Activated T-cell treated with anti-CD3 and anti-CD28 coated beads for 48 hours (primary cell): ENCODE results near the gene PRSS56.

Source experiments
- DNase-seq: peaks from one replicate; pipeline ENCODE4 v3.0.0-alpha.2; 2020; ENCODE audit warnings: low read depth

PRSS56 gene

DNA sequence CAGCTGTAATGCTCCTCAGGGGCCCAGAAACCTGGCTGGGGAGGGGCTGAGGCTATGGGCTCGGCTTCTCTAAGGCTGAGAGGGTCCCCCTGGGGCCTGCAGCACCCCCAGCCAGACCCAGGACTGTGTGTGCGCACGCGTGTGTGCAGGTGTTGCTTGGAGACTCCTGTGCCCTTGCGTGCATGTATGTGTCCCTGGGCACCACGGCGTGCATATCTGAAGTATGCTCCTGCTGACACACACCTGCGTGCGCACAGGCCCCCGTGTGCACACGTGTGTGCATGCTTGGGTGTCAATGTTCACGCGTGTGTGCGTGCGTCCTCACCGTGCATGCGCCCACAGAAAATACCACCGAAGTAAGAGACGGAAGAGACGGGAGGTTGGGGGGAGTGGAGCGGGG lies 17.7 kb upstream of the PRSS56 start:
- DNase-seq, result no peak

DNA sequence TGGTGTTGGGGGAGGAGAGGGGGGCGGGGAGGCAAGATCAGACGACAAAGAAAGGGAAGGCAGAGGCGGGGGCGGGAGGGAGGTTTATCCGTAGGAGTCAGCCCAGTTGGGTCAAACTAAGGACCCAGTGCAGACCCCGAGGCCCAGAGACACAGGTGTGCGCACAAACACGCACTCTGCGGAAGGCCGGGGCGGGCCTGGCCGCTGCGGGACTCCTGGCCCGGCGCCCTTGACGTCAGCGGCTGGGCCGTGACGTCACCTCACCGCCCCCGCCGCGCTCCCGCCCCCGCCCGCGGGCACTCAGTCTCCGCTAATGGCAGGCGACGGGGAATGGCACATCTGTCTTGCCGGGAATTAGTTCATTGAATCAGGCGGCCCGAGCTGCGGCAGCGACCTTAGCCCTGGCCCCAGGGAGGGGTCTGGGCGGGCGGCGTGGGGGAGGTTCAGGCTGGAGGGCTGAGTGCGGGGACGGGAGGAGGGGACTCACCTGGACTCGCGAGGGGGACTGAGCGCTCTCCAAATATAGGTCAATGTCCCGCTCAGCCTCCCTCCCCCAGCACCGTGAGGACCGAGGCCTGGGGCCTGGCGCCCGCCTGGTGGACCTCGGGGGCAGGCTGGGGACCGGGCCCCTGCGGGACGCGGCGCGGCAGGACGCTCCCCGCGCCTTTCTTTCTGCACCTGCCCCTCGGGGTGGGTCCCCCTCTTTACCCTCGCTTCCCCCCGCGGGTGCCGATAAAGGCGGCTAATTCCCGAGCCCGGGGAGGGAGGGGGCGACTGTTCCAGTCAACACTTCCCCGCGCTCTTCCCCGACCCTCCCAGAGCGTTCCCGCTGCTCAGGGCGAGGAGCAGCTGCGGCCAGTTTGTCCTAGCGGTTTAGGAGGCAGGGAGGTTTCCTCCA lies 17.0 kb upstream of the PRSS56 start:
- peak; percentile 42 for DNase-seq

DNA sequence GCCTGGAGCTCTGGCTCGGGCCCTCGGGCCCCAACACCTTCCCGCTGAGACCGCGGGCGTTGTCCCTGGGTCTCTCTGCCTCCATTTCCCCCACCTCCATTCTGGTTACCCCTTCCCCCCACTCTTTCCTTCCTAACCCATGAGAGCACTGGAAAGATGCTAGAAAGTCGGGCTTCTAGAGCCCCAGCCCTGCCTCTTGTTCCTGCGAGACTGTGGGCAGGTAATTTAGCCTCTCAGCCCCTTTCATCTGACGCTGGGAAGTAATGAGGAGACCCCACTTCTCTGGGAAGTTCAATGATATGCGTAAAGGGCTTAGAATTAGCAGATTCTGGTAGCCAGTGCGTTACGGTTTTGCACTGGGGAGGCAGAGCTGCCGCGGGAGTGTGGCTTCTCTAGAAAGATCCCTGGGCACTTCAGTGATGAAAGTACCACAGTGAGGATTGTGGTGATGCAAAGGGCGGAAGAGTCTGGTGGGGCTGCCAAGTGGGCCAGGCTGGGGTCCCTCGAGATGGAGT lies 16.3 kb upstream of the PRSS56 start:
- no peak for DNase-seq

DNA sequence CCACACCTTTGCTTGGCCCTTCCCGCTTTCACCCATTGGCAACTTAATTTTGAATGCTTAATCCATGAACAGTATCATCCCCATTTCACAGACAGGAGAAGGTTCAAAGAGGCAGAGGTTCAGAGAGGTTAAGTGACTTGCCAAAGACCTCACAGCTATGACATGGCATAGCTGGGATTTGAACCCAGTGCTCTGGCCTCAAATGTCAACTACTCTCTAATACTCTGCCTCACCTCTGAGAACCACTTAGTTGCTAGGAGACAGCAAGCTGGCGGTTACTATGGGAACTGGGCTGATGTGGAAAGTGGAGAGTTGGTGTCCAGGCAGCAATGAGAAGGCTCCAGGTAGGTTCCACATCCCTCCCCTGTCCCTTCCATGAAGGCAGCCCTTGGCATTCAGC lies 15.8 kb upstream of the PRSS56 start:
- no peak for DNase-seq

DNA sequence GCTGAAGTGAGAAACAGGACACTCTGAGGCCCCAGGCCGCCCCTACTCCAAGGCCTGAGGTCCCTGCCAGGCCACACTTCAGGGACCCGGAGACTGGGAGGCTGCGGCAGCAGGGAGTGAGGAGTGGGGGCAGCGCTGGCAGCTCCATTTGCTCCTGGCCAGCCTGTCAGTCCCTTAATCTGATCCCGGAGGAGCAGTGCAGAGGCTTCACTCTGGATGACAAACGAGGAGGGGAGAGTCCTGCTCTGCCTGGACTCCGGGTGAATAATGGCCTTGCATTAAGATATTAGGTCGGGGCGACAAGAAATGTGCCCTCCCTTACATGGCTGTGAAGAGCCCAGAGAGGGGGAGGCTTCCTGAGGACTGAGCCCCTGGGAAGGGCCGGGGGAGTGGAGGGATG lies 14.3 kb upstream of the PRSS56 start:
- DNase-seq, result no peak

DNA sequence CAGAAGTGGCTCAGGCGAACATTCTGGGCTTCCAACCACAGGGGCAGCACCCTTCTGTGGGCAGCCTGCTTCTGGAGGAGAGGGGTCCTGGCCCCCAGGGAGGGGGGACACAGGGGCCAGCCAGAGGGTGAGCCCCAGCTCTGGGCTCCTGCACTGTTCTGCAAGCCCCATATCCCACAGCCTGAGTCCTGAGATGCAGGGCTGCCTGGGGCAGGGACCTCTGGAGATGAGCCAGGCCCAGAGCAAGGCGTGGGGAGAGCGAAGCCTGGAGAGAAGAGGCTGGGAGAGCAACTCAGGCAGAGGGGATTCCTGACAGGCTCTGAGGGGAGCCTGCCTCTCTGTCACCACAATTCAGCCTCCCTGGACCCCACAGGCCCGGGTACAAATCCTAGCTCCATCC lies 13.5 kb upstream of the PRSS56 start:
- DNase-seq, result no peak

DNA sequence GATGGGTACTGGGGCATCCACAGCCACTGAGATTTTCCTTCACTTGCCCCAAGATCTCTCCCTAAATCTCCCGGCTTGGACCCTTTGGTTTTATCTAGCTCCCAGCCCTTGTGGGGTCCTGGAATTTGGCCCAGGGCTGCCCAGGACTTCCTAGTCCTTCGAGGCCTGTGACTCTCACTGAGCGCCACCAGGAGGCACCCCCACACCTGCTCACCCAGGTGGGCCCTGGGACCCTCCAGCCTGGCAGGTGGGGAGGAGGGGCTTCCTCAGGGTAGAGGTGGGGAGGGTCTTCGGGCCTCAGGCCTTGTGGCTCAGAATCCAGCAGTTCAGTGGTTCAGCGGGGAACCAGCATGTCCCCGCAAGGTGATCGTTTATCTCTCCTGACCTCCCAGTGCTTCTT lies 11.9 kb upstream of the PRSS56 start:
- no peak for DNase-seq

DNA sequence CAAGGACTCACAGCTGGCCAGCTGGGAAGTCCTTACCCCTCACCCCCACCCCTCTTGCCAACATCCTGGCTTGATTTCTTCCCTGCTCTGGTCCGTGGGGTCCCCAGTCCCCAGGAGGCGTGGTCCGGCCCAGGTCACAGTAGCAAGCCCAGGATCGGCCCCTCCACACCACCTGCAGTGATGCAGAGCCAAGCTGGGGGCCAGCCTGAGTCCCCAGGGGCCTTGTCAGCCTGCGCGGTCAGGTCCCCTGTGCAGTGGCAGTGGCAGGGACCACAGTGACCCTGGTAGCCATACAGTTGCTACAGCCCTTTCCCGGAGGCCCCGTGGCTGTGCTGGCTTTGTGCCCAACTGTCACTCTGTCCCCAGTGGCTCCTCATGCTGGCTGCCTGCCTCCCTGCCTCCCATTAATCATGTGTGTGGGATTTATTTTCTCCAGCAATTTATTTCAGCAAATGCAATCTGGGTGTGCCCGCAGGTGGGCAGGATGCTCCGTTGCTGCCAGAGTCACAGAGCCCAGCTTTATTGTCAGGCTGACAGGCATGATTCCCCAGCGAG lies 8.8 kb upstream of the PRSS56 start:
- DNase-seq, result no peak

DNA sequence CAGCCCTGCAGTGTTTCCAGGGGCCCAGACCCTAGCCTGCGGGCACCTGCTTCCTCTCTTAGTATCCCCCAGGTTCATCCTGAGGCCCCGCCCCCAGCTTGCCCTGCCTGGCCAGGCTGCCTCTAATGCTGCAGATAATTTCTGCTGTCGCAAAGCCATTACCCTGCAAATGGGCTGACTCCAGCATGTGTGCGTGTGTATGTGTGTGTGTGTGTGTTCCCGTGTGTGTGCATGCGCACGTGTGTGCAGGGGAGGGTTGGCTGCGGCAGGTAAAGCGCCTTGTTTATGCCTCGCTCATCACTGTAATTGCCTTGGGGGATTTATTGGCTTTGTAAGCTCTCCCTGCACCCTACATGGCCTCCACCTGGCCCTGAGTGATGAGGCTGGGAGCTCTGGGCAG lies 7.6 kb upstream of the PRSS56 start:
- no peak for DNase-seq

DNA sequence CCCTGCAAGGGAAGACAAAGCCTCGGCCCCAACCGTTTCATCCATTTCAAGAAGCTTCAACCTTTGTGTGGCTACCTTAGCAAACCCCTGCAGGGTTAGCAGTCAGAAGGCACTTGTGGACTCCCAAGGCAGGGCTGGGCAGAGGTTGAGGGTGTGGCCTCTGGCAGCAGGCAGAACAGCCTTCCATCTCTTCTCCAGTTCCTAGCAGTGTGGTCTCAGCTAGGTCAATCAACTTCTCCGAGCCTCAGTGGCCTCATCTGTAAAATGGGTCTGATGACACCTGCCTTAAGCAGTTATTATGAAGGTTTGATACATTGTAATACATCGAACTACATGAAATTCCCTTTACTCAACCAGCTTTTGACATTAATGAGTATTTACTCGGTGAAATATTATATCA lies 6.8 kb upstream of the PRSS56 start:
- no peak for DNase-seq

DNA sequence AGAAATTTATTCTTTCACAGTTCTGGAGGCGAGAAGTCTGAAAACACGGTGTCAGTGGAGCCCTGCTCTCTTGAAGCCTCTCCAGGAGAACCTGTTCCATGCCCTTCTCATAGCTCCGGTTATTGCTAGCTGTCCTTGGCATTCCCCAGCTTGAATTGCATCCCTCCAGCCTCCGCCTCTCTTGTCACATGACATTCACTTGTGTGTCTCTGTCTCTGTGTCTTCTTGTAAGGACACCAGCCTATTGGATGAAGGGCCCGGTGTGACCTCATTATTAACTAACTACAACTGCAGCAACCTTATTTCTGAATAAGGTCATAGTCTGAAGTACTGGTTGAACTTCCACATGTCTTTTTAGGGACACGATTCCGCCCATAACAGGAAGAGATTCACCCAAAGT lies 4.5 kb upstream of the PRSS56 start:
- DNase-seq, result no peak

DNA sequence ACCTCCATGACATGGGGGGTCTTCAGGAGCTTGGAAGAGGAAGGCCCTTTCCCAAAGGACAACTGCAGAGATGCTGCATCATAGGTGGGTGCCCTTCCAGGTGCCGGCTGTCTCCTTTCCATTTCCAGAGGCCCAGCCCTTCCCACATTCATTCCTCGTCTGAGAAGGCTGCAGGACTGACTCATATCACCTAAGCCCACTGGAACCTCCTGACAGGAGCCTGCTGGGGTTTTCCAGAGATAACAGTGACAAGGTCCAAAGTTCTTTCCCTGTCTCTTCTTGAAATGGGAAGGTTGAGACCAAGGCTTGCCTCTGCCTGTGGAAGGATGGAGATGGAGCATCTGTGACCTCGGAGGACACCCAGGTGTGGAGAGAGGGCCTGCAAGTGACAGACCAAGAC lies 3.6 kb upstream of the PRSS56 start:
- DNase-seq, result no peak

DNA sequence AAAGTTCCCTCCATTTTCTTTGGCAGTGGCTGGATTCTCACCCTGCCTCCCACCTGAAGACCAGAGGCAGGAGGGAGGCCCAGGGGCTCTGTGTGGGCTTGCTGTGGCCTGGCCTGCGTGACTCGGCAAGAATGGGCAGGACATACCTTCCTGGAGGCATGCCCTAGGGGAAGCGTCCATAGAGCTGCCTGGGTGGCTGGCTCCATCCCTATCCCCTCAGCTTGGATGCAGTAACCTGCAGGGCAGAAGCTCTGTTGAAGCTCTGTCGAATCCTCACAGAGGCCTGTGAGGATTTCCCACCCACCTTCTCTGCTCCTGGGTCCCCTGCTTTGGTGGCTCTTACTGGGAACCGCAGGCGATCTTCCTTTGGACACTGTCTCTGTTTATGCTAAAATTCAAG lies 1.3 kb upstream of the PRSS56 start:
- DNase-seq, result no peak

DNA sequence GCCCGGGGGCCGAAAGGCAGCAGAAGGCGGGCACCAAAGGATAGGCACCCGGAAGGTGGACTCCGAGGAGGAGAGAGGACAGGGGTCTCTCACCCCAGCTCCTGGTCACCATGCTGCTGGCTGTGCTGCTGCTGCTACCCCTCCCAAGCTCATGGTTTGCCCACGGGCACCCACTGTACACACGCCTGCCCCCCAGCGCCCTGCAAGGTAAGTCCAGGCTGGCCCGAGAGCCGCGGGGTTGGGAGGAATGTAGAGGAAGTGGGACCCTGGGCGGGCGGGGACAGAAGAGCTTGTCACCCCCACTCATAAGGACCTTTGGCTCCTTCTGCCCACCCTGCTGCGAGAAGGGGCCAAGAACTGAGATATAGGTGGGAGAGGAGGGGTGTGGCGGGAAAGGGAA lies 301 bp downstream of the PRSS56 start:
- no peak for DNase-seq

DNA sequence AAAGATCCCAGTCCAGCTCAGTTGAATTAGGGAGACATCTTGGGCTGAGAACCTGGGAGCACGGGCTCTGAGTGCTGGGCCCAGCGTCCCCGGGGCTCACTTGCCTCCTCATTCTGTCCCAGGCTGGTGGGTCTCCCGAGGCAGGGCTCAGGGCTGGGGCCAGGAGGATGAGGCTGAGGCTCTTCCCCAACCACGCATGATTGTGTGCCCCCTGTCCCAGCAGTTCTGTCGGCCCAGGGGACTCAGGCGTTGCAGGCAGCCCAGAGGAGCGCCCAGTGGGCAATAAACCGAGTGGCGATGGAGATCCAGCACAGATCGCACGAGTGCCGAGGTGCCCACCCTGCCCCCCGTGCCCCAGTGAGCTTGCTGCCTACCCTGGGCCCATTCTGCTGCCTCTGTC lies 910 bp downstream of the PRSS56 start:
- DNase-seq, result no peak

DNA sequence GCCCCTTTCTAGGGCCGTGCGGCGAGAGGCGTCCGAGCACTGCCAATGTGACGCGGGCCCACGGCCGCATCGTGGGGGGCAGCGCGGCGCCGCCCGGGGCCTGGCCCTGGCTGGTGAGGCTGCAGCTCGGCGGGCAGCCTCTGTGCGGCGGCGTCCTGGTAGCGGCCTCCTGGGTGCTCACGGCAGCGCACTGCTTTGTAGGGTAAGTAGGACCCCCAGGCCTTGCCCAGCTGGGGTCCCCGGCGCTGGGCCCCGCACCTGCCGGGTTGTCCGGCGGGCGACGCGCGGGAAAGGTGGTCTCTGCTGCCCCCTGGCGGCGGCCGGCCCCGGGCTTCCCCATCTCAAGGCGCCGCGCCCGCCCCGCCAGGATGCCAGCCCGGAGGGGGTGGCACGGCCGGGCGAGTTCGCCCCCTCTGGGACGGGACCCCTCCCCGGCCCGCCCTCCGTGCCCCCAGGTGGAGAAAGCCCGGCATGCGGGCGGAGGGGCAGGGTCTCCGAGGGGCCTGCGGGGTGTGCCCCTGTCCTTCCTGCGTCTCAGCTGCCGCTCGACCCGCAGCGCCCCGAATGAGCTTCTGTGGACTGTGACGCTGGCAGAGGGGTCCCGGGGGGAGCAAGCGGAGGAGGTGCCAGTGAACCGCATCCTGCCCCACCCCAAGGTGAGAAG lies 1.9 kb downstream of the PRSS56 start:
- DNase-seq, result peak; percentile 67

DNA sequence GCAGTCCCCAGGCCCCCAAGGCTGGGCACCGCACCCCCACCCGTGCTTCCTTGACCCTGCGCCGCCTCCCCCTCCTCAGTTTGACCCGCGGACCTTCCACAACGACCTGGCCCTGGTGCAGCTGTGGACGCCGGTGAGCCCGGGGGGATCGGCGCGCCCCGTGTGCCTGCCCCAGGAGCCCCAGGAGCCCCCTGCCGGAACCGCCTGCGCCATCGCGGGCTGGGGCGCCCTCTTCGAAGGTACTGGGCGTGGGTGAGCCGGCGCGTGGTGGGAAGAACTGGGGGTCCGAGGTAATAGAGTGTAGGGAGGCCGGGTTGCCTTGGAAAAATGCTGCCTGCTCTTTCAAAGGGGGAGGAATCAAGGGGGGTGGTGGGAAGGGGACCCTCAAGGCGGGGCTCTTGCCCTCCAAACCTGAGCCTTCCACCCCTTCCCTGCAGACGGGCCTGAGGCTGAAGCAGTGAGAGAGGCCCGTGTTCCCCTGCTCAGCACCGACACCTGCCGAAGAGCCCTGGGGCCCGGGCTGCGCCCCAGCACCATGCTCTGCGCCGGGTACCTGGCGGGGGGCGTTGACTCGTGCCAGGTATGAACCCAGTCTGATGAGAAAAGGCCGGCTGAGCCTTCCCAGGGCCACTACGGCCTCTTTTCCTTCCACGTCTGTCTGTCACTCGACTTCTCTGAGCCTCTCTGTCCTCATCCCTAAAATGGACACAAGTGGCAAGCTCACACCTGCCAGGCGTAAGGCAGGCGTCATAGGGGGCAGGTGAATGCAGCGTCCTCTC lies 2.6 kb downstream of the PRSS56 start:
- no peak for DNase-seq

DNA sequence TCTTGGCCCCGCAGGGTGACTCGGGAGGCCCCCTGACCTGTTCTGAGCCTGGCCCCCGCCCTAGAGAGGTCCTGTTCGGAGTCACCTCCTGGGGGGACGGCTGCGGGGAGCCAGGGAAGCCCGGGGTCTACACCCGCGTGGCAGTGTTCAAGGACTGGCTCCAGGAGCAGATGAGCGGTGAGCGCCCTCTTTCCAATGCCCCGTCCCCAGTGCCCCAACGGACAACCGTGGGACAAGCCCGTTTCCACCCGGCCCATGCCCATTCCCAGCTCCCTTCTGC lies 3.2 kb downstream of the PRSS56 start:
- no peak for DNase-seq

DNA sequence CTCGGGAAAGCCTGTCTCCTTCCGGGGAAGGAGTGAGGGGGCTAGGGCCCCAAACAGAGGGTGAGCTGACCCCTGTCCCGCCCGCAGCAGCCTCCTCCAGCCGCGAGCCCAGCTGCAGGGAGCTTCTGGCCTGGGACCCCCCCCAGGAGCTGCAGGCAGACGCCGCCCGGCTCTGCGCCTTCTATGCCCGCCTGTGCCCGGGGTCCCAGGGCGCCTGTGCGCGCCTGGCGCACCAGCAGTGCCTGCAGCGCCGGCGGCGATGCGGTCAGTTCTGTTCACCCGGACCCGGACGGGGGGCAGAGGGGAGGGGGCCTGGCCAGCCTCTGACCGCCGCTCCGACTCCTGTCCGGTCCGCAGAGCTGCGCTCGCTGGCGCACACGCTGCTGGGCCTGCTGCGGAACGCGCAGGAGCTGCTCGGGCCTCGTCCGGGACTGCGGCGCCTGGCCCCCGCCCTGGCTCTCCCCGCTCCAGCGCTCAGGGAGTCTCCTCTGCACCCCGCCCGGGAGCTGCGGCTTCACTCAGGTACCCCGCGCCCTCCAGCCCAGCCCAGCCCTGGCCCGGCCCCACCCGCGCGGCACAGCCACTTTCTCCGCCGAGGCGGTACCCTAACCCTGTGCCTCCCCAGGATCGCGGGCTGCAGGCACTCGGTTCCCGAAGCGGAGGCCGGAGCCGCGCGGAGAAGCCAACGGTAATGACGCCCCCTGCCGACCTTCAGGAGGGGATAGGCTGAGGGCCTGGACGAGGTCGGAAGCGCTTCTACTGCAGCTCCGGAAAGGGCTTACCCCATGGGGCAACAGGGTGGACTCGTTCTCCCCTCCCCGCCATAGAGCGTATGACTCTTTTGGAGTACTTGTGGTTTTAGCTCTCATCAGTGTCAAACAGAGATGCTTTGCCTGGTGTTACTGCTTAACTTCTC lies 3.8 kb downstream of the PRSS56 start:
- DNase-seq, result peak; percentile 45

DNA sequence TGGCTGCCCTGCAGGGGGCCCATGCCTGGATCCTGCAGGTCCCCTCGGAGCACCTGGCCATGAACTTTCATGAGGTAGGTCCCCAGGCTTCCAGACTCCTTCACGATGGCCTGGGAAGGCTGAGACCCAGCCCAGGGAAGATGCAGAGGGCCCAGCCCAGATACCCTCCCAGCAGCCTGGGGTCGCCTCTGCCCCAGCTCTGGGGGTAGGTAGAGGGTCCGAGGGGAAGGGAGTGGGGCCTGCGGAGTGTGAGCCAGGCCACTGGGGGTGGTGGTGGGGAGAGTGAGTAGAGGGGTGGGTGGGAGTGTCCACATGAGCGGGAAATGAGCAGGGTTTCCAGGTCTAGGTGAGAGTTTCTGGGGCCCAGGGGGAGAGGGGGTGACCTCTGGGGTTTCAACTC lies 4.6 kb downstream of the PRSS56 start:
- DNase-seq, result no peak

DNA sequence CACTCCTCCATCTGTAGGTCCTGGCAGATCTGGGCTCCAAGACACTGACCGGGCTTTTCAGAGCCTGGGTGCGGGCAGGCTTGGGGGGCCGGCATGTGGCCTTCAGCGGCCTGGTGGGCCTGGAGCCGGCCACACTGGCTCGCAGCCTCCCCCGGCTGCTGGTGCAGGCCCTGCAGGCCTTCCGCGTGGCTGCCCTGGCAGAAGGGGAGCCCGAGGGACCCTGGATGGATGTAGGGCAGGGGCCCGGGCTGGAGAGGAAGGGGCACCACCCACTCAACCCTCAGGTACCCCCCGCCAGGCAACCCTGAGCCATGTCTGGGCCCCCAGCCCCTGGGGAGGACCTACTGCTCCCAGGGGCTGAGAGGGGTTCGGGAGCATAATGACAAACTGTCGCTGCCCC lies 5.0 kb downstream of the PRSS56 start:
- no peak for DNase-seq
